COLO829 (cell line): Measurements from ENCODE around the gene TMEM39B.
A peak's percentile ranks its signal among the peaks of the same experiment; 100 is the strongest.
"Not testable (repeated sequence)": the region's sequence is repeated elsewhere in the genome, so short reads cannot be mapped to it uniquely, and the experiment has no call there.

Experiments
- DNase-seq: peaks from one replicate; pipeline ENCODE4 v3.0.0; 2012; ENCODE audit warnings: low spot score

The TMEM39B gene

DNA sequence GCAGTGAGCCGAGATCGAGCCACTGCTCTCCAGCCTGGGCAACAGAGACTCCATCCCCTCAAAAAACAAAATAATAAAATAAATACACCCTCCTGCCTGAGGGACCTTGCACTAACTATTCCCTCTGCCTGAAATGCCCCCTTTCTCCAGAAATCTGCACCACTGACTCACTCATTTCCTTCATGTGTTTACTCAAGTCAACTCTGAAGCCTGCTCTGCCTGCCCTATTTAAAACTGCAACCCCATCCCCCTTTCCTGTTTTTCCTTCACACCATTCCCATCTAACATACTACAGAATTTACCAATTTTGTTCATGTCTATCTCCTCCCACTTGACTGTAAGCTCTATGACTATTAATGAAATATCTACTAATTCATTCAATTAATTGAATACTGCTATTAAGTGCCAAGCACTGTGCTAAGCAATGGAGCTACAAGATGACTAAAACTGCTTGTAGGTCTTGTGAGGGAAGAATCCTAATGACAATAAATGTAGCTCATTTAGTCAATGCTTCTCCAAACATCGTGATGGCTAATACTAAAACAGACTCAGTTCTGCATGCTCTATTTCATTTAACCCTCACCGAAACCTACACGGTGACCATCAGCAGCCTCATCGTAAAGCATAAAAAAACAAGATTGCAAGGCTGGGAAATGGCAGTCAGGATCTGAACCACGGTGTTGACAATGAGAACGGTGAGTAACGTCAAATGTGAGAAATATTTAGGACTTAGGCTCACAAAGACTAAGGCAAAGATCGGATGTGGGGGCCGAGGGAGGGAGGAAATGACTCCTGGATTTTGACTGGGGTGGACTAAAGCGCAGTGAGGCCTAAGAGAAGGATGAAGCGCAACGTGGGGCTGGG, 749 bp upstream of the TMEM39B start:
- no peak for DNase-seq

DNA sequence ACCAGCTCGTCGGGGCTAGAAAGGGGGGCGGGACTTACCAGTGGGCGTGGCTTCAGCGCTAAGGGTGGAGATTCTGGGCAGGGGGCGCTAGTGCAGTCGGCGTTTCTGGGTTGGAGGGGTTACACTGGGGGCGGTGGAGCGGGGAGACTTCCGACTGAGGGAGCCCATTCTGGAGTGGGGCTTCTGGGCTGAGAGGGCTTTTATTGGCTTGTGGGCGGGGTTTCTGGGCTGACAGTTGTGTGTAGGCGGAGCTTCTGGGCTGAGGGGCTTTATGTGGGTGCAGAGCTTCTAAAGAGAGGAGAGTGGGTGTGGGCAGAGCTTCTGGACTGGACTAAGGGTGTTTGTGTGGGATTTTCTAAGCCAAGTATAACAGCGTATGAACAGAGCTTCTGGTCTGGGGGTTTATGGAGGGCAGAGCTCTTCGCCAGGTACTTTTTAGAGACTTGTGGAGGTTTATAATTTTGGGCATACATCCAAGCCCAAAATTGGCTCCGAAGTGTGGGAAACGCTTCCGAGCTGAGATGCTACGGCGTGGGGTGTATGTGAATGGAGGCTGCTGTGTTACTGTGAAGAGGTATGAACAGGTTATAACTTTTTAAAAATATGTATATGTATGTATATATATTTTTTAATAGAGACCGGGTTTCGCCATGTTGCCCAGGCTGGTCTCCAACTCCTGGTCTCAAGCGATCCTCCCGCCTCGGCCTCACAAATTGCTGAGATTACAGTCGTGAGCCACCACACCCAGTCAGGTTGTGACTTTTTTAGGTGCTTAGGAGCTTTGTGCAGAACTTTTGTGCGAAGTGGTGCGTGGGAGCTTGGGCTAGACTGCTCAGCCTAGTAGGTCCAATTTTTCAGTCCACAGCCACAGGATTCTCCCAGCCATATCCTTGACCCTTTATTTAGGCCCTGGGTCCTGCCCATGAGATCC, 825 bp downstream of the TMEM39B start:
- DNase-seq: peak; percentile 49

DNA sequence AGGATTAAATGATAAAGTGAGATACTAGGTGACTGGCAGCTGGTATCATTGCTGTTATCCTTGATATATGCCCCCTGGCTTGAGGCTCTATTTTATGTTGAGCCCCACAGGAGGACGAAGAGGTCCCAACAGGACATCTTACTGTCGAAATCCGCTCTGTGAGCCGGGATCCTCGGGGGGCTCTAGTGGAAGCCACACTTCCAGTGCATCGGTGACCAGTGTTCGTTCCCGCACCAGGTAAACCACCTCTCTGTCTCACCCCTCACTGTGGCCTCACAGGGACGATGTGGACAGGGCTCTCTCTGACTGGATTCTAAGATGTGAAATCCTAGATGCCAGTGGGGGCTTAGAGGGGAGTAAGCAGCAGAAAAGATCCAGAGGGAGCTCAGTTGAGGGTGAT, 2.1 kb downstream of the TMEM39B start:
- no peak for DNase-seq

DNA sequence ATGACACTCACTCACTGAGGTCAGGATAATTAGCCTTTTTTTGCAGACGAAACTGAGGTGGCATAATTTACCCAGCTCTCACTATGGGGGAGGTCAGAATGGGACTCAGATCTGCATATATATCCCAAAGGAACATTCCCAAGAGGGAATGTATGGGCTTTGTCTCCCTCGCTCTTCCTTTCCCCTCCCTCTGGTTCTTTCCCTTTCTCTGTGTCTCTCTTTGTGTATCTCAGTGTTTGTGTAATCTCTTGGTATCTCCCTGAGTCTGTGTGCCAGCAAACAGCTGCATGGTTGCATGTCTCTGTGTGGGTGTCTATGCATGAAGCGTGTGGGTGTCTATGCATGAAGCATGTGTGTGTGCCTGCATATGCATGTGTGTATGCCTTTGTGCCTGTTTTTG, 4.7 kb downstream of the TMEM39B start:
- no peak for DNase-seq

DNA sequence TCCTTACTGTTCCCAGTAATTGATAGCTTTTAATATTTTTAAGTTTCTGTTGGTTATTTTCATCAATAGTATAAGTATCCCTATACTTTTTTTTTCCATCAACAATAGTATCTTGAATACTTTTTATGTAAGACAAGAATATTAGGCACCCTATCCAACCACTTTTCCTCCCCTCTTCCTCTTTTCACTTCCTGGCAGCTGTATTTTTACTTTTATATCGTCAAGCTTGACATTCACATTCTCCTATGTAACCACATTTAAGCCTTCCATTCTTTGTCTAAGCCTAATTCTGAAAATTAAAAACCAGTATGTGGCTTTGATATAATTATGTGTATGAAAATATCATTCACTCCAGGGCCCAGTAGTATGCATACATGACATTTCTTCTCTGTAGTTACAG, 9.3 kb downstream of the TMEM39B start:
- no peak for DNase-seq

DNA sequence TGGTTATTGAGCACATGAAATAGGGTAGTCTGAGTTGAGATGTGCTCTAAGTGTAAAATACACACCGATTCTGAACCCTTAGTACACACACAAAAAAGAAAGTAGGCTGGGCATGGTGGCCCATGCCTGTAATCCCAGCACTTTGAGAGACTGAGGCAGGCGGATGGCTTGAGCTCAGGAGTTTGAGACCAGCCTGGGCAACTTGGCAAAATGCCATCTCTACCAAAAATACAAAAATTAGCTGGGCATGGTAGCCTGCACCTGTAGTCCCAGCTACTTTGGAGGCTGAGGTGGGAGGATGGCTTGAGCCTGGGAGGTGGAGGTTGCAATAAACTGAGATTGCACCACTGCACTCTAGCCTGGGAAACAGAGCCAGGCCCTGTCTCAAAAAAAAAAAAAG, 13.6 kb downstream of the TMEM39B start:
- DNase-seq: not testable (repeated sequence)

DNA sequence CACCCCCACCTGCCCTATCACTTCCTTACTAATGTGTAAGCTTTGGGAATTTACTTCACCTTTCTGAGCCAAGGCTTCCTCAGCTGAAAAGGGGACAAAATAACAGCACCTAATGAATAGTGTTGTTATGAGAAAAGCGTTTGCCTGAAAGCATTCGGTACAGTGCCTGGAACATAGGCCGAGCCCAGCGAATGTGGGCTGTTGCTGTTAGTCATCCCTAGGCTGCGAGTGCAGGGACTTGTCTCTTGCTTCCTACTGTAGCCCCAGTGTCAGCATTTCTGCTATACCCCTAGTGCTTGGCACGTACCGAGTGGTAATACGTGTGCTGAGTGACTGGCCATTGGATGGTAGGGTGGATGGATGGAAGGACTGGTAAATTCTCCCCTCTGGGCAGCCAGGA, 18.4 kb downstream of the TMEM39B start:
- no peak for DNase-seq

DNA sequence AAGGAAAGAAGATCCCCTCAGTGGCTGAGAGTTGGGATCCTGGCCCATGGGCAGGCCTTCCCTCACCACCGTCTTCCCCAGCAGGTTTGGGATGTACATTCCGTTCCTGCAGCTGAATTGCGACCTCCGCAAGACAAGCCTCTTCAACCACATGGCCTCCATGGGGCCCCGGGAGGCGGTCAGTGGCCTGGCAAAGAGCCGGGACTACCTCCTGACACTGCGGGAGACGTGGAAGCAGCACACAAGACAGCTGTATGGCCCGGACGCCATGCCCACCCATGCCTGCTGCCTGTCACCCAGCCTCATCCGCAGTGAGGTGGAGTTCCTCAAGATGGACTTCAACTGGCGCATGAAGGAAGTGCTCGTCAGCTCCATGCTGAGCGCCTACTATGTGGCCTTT, 18.9 kb downstream of the TMEM39B start:
- no peak for DNase-seq

DNA sequence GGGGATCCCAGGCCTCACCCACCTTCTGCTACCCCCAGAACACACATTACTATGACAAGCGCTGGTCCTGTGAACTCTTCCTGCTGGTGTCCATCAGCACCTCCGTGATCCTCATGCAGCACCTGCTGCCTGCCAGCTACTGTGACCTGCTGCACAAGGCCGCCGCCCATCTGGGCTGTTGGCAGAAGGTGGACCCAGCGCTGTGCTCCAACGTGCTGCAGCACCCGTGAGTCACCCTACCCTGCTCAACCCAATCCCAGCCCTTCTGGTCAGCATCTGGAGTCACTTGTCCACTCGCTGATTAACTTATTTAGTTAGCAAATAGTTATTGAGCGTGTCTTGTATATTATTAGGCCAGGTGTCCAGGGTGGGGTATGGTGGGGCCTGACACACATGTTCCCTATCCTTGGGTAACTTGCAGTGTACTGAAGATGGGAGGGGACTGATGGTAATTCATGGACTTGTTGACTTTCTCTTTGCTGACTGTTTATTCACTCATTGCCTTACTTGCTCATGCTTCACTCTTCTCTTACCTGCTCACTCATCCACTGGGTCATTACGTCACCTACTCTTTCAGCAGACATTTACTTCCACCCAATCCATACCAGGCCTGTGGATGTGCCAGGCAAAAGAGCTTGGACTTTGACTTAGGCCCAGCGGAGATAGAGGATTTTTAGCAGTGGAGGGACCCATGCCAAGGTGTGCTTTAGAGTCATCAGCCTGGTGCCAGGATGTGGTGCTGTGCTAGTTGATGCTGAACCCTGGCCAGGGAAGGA, 22.2 kb downstream of the TMEM39B start:
- no peak for DNase-seq

DNA sequence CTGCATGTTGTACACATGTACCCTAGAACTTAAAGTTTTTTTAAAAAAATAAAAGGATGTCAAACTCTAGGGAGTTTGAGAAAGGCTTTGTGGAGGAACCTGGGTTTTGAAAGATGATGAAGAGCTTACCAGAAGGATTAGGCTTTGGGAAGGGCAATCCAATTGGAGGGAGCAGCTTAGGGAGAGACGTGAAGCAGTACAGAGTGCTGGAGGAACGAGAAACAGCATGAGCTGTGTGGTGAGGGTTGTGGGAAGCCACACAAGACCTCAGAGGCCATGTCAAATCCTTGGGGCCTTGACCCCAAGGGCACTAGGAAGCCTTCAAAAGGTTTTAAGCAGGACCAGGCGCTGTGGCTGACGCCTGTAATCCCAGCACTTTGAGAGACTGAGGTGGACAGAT, 26.7 kb downstream of the TMEM39B start:
- DNase-seq: no peak

DNA sequence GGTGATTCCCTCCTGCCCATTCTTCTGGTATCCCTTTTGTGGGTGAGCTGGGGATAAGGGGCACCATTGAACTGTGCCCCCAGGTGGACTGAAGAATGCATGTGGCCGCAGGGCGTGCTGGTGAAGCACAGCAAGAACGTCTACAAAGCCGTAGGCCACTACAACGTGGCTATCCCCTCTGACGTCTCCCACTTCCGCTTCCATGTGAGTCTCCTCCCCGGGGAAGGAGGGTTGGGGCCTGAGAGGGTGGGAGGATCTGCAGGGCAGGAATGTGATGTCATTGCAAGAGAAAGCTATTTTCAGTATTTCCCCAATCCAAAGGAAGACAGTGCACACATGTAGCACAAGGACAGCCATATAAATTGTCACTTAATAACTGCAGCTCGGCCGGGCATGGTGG, 27.6 kb downstream of the TMEM39B start:
- DNase-seq: no peak

DNA sequence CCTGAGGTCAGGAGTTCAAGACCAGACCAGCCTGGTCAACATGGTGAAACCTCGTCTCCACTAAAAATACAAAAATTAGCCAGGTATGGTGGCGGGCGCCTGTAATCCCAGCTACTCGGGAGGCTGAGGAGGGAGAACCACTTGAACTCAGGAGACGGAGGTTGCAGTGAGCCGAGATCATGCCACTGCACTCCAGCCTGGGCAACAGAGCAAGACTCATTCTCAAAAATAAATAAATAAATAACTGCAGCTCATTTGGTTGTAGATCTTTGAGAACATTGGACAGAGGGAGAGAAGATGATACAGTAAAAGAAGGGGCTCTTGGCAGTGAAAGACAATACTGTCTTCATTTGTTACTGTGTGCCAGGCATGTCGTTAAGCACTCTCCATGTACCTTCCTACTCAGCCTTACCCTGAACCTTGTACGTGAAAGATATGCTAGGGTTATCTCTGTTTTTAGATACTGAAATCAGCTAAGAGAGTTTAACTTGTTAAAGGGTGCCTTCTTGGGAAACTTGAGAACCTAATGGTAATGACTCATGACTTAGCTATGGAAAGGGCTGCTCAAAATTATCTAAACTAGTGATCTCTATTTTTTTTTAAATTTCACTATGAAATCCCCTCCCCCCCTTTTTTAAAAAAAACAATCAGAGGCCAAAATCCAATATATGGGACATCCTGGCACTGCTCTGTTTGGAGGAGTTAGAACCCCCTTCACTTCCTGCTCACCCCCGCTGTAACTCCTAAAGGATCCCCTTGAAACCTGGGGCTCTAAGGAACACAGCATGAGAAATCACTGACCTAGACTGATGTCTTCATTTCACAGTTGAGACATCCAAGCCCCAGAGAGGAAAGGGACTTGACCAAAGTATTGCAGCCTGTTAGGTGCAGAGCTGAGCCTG, 28.3 kb downstream of the TMEM39B start:
- DNase-seq: peak; percentile 40

DNA sequence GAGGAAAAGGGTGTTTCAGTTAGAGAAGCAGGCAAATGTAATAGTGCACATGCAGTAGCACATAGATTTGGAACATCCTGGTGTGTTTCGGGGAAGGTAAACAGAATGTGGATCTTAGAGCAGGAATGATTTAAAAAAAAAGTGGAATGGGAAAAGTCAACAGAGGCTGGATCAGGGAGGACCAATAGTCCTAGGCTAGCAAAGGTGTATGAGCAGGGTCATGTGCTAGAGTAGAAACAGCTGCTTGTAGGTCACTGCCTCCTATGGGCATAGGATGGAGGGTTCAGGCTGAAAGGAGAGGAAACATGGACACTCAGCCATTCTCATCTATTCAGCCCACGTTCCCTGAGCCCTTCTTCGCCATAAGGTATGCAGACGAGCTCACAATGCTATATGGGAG, 31.4 kb downstream of the TMEM39B start:
- DNase-seq: no peak

DNA sequence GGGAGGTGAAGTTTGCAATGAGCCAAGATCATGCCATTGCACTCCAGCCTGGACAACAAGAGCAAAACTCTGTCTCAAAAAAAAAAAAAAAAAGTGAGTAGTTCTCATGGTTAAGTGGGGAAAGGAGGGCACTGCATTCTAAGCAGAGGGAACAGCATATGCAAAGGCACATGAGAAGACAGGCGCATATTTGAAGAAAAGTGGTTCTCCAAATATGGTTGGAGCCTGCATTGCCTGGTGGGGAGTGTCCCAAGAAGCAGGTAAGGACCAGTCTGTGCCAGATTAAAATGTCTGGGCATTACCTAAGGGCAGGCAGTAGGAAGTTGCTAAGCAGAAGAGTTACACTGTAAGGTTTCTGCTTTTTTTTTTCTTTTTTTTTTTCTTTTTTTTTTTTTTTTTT, 32.6 kb downstream of the TMEM39B start:
- DNase-seq: no peak

DNA sequence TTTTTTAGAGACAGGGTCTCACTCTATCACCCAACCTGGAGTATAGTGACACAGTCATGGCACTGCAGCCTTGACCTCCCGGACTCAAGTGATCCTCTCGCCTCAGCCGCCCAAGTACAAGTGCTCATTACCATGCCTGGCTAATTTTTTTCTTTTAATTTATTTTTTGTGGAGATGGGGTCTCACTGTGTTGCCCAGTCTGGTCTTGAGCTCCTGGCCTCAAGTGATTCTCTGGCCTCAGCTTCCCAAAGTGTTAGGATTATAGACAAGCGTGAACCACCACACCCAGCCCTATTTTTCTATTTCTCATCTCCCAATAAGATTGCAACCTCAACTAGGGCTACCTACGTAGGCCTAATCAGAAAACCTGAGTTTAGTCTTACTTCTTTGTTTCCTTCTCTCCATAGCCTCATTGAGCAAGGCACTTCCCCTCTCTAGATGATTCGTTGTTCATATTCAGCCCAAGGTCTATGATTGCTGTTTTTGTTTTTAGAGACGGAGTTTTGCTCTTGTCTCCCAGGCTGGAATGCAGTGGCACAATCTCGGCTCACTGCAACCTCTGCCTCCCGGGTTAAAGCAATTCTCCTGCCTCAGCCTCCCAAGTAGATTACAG, 34.0 kb downstream of the TMEM39B start:
- DNase-seq: no peak

DNA sequence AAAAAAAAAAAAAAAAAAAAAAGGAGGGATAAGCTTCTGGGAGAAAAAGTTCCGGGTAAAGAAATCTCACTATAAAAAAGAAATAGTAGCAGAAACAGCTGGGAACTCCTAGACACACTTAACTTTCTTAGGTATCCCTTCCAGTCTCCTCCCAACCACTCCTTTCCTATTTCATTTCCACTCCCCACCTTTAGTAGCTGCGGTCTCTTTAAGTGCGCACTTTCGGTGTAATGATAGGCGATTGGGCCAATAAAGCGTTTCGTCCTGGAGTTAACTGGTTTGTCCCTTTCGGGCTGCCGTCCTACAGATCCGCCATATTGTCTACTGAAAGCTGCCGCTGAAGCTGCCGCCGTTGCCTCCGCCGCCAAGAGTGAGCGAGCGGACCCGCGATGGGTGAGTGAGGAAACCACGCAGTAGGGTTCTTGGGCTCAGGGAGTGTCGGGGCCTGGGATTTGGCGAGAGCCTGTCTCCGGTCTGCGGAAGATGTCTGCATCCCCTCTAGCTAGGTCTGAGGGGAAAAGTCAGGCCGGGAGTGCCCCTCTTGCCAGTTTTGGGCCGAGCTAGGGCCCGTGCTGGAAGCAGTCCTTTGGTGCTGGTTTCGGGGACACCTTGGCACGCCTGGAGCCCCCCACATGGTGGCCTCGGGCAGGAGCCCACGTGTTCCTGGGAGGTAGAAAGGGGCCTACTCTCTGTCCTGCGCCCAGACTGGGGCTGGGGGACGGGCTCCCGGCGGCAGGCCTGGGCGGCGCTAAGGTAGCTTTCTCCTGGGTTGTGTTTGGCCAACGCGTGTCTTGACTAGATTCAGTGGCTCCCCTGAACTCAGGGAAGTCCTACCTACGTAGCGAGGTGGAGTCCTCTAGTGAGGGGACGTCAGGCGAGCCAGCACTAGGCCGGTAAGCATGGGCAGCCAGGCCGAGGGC, 35.3 kb downstream of the TMEM39B start, which contains the start of gene KPNA6:
KPNA6 (plus strand) TSS at position 315 of the 920 bp plus-strand sequence; CDS start at position 390, 75 bp downstream.
- DNase-seq: peak; percentile 79

DNA sequence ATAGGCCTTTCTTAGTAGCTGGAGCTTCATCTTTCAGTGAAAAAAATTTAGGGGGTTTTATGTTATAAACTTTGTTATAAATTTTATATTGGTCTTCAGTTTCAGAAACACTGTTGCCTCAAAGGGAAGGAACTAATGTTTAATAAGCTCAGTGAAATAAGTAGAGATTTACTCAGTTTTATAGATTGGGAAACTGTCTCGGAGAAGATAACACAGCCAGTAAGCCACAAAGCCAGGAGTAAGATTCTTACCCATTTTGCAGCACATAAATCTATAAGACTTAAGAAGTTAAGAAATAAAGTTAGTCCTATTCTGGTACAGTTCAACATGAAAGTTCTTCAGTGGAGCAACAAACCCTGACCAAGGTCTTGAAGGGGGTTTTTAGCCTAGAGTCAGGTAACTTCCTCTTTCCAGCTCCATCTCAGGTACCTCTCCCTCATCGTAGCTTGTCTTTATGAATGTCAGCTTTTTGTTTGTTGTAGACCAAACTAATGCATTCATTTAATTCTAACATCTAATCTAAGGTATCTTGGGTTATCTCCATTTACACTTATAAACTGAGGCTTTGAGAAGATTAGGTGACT, 38.4 kb downstream of the TMEM39B start:
- DNase-seq: no peak

DNA sequence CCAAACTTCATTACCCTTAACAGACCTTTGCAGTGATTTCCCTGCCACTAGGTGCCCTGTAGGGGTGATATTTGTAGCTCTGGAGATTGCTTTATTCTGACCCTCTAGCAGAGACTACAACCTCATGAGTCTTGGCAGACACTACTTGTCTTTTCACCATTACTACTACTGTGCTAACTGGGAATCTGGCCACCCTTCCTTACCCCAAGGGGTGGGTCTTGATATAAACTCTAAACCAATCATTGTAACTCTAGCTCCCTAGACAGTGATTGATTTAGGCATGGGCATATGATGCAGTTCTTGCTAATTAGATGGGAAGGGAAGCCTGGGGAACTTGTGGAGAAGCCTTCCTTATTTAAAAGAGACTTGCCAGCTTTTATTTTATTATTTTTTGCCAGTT, 39.0 kb downstream of the TMEM39B start:
- DNase-seq: no peak

DNA sequence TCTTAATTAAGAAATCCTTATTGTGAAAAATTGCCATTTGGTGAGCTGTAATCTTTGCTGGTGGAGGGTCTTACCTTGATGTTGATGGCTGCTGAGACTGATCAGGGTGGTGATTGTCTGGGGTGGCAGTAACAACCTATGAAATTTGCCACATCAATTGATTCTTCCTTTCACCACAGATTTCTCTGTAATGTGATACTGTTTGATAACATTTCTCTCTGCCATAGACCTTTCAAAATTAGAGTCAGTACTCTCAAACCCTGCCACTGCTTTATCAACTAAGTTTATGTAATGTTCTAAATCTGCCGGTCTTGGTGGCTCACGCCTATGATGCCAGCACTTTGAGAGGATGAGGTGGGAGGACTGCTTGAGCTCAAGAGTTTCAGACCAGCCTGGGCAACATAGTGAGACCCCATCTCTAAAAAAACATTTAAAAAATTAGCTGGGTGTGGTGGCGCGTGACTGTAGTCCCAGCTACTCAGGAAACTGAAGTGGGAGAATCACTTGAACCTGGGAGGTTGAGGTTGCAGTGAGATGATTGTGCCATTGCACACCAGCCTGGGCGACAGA, 40.2 kb downstream of the TMEM39B start:
- DNase-seq: no peak
